Measurements from ENCODE around the gene NKX2-1. TPM values are rescaled to one million over a fixed set of nuclear protein-coding genes. Genes with fewer than 3 reads are reported as not detected.

Gene NKX2-1
- total RNA-seq, 1 experiment from 2014 or later = not detected

DNA sequence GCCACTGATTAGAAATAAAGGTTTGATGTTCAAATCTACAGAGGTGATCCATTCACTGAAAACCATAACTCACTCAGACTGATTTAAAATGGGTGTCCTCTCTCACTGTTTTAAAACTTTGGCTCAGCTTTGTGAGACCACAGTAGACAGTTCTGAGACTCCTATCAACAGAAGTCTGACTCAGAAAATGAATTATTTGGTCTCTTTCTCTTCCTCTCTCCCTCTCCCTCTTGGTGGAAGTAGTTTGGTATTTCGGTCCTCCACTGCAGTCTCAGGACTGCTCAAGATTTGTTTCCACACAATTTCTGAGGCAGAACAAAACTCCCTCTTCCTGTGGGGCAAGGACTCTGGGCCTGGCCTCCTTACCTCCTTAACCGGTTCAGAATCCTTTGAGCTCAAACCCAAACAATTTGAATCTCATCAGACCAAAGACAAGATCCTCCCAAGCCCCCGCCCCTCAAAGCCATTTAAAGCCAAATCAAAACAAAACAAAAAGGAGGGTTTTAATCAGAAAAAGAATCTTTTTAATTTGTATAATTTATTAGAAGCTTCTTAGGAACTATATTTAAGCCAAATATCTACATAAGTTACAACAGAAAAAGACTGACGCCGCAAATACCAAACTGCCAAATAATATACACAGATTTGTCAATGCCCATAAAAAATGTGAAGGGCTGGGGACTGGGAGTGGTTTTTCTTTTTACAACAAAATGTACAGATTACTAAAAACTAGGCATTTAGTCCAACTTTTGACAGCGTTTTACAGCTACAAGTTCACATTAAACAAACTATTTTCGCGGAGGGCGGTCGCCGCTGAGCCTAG, 3.9 kb downstream of the NKX2-1 start:
- H3K4me2 ChIP-seq (ENCODE audit: low read length) = no peak overlapping the region

GRCh38 chr14:36515105-36515593, 4.9 kb downstream of the NKX2-1 start:
- no peak overlapping the region for H3K4me2 ChIP-seq (ENCODE audit: low read length)
- intact Hi-C loops (cut with micrococcal nuclease) = no loop called here
- POLR2A ChIA-PET (ENCODE audit: unreplicated experiment) = no interaction called here
- H3K27me3 ChIP-seq (ENCODE audit: low read length) = peaks cover 61% of the 10 kb centered on the region
- no peak overlapping the region for H3K9ac ChIP-seq (ENCODE audit: low read length)
- no peaks in the 10 kb centered on the region for H3K9me3 ChIP-seq (ENCODE audit: low read length)
- no peaks in the 10 kb centered on the region for H3K9me2 ChIP-seq (replicated peaks; ENCODE audit: low read length)
- no peak for ATAC-seq
- TF ChIP-seq EZH2 (IDR thresholded peaks at IDR 0.05; ENCODE audit: low read length, unreplicated experiment) (no peak), EZH2phosphoT487 (IDR thresholded peaks at IDR 0.05; ENCODE audit: borderline replicate concordance, low read length) (no peak)
- TF ChIP-seq, protein P1, sequence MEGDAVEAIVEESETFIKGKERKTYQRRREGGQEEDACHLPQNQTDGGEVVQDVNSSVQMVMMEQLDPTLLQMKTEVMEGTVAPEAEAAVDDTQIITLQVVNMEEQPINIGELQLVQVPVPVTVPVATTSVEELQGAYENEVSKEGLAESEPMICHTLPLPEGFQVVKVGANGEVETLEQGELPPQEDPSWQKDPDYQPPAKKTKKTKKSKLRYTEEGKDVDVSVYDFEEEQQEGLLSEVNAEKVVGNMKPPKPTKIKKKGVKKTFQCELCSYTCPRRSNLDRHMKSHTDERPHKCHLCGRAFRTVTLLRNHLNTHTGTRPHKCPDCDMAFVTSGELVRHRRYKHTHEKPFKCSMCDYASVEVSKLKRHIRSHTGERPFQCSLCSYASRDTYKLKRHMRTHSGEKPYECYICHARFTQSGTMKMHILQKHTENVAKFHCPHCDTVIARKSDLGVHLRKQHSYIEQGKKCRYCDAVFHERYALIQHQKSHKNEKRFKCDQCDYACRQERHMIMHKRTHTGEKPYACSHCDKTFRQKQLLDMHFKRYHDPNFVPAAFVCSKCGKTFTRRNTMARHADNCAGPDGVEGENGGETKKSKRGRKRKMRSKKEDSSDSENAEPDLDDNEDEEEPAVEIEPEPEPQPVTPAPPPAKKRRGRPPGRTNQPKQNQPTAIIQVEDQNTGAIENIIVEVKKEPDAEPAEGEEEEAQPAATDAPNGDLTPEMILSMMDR (conservative IDR thresholded peaks at IDR 0.05; ENCODE audit: low read depth, low read length) = no peak
- H3K36me3 ChIP-seq (ENCODE audit: low read depth, low read length) = no peaks in the 10 kb centered on the region
- CTCF ChIA-PET = interaction anchor here (0.6 kb wide), 1 partner anchor 269 kb away, joined by 3 read pairs; no protein-coding TSS in a partner anchor
- H3K4me3 ChIP-seq (ENCODE audit: low read length) = no peak overlapping the region
- H3K27ac ChIP-seq (ENCODE audit: low read length) = no peak overlapping the region
- H3F3A ChIP-seq (ENCODE audit: low read length, unreplicated experiment) = no peaks in the 10 kb centered on the region
- no TSS peak for BruUV-seq (replicated peaks)
- H4K20me1 ChIP-seq (ENCODE audit: low read length) = no peaks in the 10 kb centered on the region
- H3K79me2 ChIP-seq (ENCODE audit: low read length) = no peaks in the 10 kb centered on the region
- no peaks in the 10 kb centered on the region for H3K4me1 ChIP-seq (ENCODE audit: insufficient read depth, low read length)
- H2AFZ ChIP-seq (ENCODE audit: low read length) = no peak overlapping the region
- DNase-seq = no peak

More for the DNA sequence above, 3.9 kb downstream of the NKX2-1 start:
- H3K9me2 ChIP-seq (replicated peaks; ENCODE audit: low read length) = no peaks in the 10 kb centered on the region
- ChIA-PET CTCF (no interaction called here), POLR2A (ENCODE audit: unreplicated experiment) (no interaction called here)
- no peak overlapping the region for H3K9ac ChIP-seq (ENCODE audit: low read length)
- H3K79me2 ChIP-seq (ENCODE audit: low read length) = no peaks in the 10 kb centered on the region
- no peak overlapping the region for H3K27ac ChIP-seq (ENCODE audit: low read length)
- H3F3A ChIP-seq (ENCODE audit: low read length, unreplicated experiment) = no peaks in the 10 kb centered on the region
- no peak overlapping the region for H2AFZ ChIP-seq (ENCODE audit: low read length)
- DNase-seq (no peak), ATAC-seq (no peak)
- H3K27me3 ChIP-seq (ENCODE audit: low read length) = peaks cover 59% of the 10 kb centered on the region
- intact Hi-C loops (cut with micrococcal nuclease) = no loop called here
- no peaks in the 10 kb centered on the region for H4K20me1 ChIP-seq (ENCODE audit: low read length)
- no TSS peak for BruUV-seq (replicated peaks)
- H3K4me1 ChIP-seq (ENCODE audit: insufficient read depth, low read length) = no peaks in the 10 kb centered on the region
- TF ChIP-seq EZH2 (IDR thresholded peaks at IDR 0.05; ENCODE audit: low read length, unreplicated experiment) = no peak
- no peaks in the 10 kb centered on the region for H3K36me3 ChIP-seq (ENCODE audit: low read depth, low read length)
- H3K4me3 ChIP-seq (ENCODE audit: low read length) = no peak overlapping the region
- no peaks in the 10 kb centered on the region for H3K9me3 ChIP-seq (ENCODE audit: low read length)

- DNase-seq = no peak
- ChIA-PET CTCF (interaction anchor here (0.6 kb wide), 1 partner anchor 268 kb away, joined by 3 read pairs; no protein-coding TSS in a partner anchor), POLR2A (ENCODE audit: unreplicated experiment) (no interaction called here)
- Histone ChIP-seq H3K36me3 (ENCODE audit: low read depth, low read length) (no peaks in the 10 kb centered on the region), H3K9me3 (ENCODE audit: low read length) (no peaks in the 10 kb centered on the region), H3K79me2 (ENCODE audit: low read length) (no peaks in the 10 kb centered on the region), H3K27ac (ENCODE audit: low read length) (no peak overlapping the region), H4K20me1 (ENCODE audit: low read length) (no peaks in the 10 kb centered on the region), H3K4me1 (ENCODE audit: insufficient read depth, low read length) (no peaks in the 10 kb centered on the region), H2AFZ (ENCODE audit: low read length) (no peak overlapping the region), H3K27me3 (ENCODE audit: low read length) (peaks cover 61% of the 10 kb centered on the region), H3K4me2 (ENCODE audit: low read length) (no peak overlapping the region), H3K9ac (ENCODE audit: low read length) (no peak overlapping the region), H3K4me3 (ENCODE audit: low read length) (no peak overlapping the region), H3F3A (ENCODE audit: low read length, unreplicated experiment) (no peaks in the 10 kb centered on the region), H3K9me2 (replicated peaks; ENCODE audit: low read length) (no peaks in the 10 kb centered on the region)
- no TSS peak for BruUV-seq (replicated peaks)
- ATAC-seq = no peak
- TF ChIP-seq, protein P1 (conservative IDR thresholded peaks at IDR 0.05; ENCODE audit: low read depth, low read length) = no peak
- no peak for TF ChIP-seq EZH2 (IDR thresholded peaks at IDR 0.05; ENCODE audit: low read length, unreplicated experiment)
- TF ChIP-seq EZH2phosphoT487 (IDR thresholded peaks at IDR 0.05; ENCODE audit: borderline replicate concordance, low read length) = no peak
- intact Hi-C loops (cut with micrococcal nuclease) = no loop called here
Observed at GRCh38 chr14:36514278-36515104, 5.5 kb downstream of the NKX2-1 start.

Data from PC-3 (cell line).